LNCaP clone FGC (cell line): ENCODE data around the gene CRLF1.

ENCODE experiments used
- DNase-seq: peaks from one replicate; pipeline ENCODE4 v3.0.0-alpha.2; 2011; ENCODE audit warnings: low read depth
- H3K4me3 ChIP-seq: 2 replicates; pipeline ENCODE4 v1.5.1; 2011; ENCODE audit warnings: mild to moderate bottlenecking, low read depth, low read length, control low read depth
- TF ChIP-seq, protein P1 (sequence below): IDR thresholded peaks from 2 replicates; pipeline ENCODE4 v1.5.1; 2012; ENCODE audit warnings: mild to moderate bottlenecking; ENCODE audit not compliant: control insufficient read depth, insufficient read depth; ENCODE audit errors: extremely low read depth

Gene CRLF1

DNA sequence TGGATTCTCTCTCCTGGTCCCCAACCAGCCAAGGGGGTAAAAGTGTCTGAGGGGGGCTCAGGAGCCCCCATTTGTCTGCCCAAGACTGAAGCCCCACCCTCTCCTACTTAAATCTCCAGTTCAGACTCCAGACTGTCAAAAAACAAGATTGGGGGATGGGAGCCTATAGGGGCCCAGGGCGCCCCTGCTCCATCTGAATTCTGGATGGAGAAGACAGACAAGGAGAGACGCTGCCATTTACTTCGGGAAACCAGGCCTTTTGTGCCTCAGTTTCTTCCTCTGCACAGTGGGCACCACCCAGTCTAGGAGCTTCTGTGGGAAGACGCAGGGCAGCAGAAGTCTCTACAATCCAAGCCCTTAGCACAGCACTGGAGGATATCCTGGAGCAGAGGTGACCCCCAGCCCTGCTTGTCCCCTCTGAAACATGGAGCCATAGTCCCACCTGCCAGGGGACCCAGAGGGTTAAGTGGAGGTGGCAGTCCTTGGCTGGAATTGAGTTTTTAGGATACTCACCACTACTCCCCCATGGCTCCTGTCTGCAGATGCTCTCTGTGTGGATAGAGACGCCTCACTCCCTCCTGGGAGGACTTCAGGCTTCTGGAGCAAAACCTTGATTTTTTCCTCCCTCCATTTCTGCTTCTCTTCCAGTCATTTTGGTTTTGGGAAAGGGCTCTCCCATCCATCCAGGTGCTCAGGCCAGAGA is 1.7 kb upstream of the CRLF1 start:
- TF ChIP-seq, protein P1, sequence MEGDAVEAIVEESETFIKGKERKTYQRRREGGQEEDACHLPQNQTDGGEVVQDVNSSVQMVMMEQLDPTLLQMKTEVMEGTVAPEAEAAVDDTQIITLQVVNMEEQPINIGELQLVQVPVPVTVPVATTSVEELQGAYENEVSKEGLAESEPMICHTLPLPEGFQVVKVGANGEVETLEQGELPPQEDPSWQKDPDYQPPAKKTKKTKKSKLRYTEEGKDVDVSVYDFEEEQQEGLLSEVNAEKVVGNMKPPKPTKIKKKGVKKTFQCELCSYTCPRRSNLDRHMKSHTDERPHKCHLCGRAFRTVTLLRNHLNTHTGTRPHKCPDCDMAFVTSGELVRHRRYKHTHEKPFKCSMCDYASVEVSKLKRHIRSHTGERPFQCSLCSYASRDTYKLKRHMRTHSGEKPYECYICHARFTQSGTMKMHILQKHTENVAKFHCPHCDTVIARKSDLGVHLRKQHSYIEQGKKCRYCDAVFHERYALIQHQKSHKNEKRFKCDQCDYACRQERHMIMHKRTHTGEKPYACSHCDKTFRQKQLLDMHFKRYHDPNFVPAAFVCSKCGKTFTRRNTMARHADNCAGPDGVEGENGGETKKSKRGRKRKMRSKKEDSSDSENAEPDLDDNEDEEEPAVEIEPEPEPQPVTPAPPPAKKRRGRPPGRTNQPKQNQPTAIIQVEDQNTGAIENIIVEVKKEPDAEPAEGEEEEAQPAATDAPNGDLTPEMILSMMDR: no peak
- DNase-seq: no peak
- H3K4me3 ChIP-seq: no peak overlapping the region

DNA sequence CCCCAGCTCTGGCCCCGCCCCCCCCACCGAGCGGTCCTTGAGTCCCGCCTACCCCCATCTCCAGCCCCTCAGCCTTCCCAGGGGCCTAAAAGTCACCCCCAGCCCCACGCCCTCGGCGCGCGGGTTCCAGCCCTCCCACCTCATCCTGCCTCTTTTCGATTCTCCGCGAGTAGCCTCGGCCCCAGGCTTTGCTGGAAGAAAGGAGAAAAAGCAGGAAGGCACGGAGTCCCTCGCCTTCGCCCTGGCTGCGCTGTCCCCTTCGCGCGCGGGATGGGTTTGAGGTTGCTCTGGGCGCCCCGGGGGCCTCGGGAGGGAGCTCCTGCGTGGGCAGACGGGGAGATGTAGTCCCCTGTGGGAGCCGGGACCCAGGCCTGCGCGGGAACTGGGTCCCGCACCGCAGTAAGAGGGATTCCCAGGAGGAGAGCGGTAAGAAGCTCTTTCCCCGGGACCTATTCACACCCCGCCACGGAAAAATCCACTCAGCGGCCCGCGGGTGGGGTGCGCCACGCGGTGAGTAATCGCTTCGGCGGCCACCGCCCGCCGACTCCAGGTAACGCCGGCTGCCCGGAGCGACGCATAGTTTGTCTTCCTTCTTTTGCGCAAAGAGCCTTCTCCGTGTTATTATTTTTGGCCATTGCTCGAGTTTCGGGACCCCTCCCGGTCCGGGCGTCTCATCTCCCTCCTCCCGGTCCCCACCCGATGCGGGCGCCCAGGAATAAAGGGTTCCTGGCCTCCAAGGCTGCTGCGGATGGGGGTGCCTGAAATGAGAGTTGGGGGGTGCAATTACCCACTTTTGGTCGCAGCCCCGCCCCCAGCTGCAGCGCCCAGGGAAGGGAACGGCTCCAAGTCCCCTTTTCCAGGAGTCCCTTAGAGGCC is 865 bp upstream of the CRLF1 start:
- TF ChIP-seq, protein P1: no peak
- no peak for DNase-seq
- no peak overlapping the region for H3K4me3 ChIP-seq

DNA sequence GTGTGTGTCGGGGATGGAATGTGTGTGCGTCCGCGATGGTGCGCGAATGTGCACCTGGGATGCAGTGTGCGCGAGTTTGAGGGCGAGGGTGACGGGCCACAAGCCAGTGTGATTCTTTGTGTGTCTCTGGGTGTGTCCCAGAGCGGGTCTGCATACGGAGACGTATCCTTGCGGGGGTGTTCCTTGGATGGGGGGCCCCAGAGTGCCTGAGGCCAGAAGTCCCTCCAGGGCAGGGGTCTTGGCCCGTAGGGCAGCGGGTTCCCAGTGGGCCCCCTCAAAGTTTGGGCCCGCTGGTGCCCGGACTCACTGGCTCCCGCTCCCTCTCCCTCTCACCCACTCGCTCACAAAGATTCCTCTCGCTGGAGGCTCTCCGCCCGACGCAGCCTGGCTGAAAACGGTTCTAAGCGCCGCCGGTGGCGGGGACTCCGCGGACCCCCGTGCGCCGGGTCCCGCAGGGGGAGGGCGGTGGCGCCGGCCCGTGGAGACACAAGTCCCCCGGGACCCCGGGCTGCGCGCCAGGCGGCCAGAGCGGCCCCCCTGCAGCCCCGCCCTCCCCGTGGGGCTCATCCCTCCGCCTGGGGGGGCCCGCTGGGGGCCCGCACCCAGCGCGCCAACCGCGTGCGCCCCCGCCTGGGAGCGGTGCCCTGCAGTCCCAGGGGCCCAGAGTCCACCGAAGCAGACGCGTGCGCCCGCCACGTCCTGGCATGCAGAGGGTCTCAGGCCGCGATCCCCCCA is 886 bp downstream of the CRLF1 start:
- H3K4me3 ChIP-seq: no peak overlapping the region
- TF ChIP-seq, protein P1: no peak
- DNase-seq: no peak

DNA sequence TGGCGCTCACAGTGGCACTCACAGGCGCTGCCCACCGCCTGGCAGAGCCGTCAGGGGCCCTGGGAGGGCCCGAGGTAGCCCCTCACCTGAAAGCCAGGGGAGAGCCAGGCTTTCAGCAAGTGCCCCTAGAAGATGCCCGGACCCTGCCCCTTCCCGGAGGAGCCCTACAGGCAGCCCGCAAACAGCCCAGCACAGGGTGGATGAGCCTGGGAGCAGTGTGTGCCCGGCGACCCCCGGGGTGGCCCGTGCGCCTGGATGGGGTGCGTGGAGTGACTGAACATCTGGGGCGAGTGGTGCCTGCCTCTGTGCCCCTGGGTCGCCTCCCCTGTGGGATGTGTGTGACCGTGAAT is 1.4 kb downstream of the CRLF1 start:
- no peak for DNase-seq
- H3K4me3 ChIP-seq: no peak overlapping the region
- TF ChIP-seq, protein P1: no peak

DNA sequence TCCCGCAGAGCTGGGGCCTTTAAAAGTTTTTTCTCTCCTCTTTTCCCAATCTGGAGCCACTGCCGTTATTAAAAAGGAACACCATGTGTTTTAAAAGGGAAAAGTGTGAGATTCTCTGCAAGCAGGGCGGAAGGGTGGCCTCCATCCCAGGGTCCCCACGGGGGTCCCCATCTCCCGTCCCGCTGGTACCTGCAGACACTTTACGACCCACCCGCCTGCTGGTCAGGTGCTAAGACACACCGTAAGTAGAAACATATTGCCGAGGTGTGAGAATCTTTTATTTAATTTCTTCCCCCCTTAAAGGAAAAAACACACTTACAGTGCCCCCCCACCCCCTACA is 1.8 kb downstream of the CRLF1 start:
- no peak for DNase-seq
- TF ChIP-seq, protein P1: no peak
- H3K4me3 ChIP-seq: no peak overlapping the region

DNA sequence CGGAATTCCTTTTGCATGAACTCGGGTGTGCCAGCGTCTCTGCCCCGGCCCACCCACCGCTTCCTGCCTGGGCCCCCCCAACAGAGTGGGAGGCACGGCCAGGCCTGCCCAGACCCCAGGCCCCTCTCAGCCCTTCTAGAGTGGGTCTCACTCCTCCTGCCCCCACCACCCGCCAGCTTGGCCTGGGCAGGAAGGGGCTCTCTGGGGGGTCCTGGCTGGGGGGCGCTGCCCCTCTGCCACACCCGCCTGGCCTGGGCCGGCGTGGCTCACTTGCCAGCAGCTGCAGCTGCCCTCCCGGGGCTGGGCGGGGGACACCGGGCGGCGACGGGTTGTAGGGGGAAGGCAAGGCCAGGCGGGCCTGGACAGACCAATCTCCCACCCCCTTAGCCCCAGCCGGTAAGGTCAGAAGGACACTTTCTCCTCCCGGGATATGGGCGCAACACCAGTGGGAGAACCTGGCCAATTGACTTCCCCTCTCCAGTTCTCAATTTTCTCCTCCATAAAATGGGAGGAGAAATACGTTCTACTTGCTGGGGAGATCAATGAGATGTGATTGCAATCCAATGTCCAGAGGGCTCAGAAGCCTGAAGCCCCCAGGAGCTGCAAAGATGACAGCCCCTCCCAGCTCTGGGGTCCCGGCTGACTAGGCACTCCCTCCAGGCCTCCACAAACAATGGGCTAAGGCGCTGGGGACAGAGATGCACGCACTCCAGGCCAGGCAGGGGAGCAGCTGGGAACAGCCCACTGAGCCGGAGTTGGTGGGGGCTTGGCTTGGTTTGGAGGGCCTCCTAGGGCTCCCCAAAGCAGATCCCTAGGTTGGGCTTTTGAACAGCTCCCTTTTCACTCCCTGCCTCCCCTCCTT is 2.4 kb downstream of the CRLF1 start:
- TF ChIP-seq, protein P1: no peak
- no peak for DNase-seq
- H3K4me3 ChIP-seq: no peak overlapping the region
